GM10248 (cell line): ENCODE data around the gene EPC1.
"Not testable (repeated sequence)": the region's sequence is repeated elsewhere in the genome, so short reads cannot be mapped to it uniquely, and the experiment has no call there.

Source experiments
- CTCF ChIA-PET: fragments of 300-600 bp; sonication (Branson Sonifier 250); formaldehyde crosslinking; extraction: SDS; loops from one replicate; lab custom pipeline; 2021; ENCODE audit warnings: antibody characterized with exemption; lab: Yijun Ruan, JAX
- POLR2A ChIA-PET: fragments of 350-650 bp; sonication (Branson Sonifier 250); formaldehyde crosslinking; extraction: SDS; loops from one replicate; lab custom pipeline; 2020; ENCODE audit warnings: antibody characterized with exemption; lab: Yijun Ruan, JAX
- DNase-seq: peaks from one replicate; pipeline ENCODE4 v3.0.0; 2012; ENCODE audit errors: extremely low spot score
- CTCF ChIP-seq: IDR thresholded peaks from 2 replicates; pipeline ENCODE4 v1.5.1; 2012; ENCODE audit warnings: mild to moderate bottlenecking, low read depth; ENCODE audit errors: extremely low read depth, missing control alignments, control extremely low read depth

EPC1 gene

GRCh38 chr10:32253821-32254220 is 93.1 kb downstream of the EPC1 start:
- no peak for DNase-seq
- POLR2A ChIA-PET: no interaction called here
- CTCF ChIA-PET: interaction anchor here (0.8 to 4.9 kb wide), 7 partner anchors 9 to 124 kb away, joined by 3 to 51 read pairs (median 3); no protein-coding TSS in a partner anchor
- no peak for TF ChIP-seq CTCF

DNA sequence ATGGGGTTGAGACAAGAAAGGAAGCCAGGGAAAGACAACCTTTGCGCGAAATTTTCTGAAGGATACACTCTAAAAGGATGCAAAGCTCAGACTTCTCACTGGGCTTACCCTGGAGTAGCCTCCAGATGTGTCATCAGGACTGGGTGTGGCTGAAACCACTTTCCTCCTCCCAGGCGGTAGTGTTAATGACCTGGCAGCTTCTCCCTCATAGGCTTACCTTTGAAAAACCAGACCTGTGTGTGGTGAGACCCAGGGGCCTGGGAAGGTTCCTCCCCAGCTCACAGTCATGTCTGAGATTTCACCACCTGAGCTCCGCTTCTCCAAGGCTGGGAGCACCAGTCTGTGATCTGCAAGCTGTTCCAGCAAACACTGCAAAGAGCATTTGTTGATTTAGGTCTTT is 93.7 kb downstream of the EPC1 start:
- TF ChIP-seq CTCF: no peak
- CTCF ChIA-PET: interaction anchor here (0.7 to 1.4 kb wide), 4 partner anchors 17 to 102 kb away, joined by 3 read pairs; no protein-coding TSS in a partner anchor
- POLR2A ChIA-PET: no interaction called here
- DNase-seq: no peak

GRCh38 chr10:32250489-32250888 is 96.5 kb downstream of the EPC1 start:
- POLR2A ChIA-PET, DNase-seq: not testable (repeated sequence)
- CTCF ChIA-PET: interaction anchor here (1.1 to 2.4 kb wide), 6 partner anchors 14 to 122 kb away, joined by 3 to 11 read pairs (median 4); no protein-coding TSS in a partner anchor

DNA sequence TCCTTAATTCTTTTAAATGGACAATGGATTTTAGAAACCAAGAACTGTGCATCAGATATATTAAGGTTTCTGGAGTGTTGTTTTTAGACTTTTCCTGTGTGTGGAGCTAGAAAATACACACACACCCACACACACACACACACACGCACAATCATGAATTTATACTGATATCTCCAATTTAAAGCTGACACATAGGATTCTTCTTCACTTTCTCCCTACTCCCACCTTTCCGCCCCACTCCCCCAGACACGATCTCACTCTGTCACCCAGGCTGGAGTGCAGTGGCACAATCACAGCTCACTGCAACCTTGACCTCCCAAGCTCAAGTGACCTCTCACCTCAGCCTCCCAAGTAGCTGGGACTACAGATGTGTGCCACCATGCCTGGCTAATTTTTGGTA is 100.3 kb downstream of the EPC1 start:
- ChIA-PET CTCF (interaction anchor here (1.3 to 6.5 kb wide), 2 partner anchors 9 to 99 kb away, joined by 3 to 51 read pairs; no protein-coding TSS in a partner anchor), POLR2A (no interaction called here)
- no peak for DNase-seq
- no peak for TF ChIP-seq CTCF

DNA sequence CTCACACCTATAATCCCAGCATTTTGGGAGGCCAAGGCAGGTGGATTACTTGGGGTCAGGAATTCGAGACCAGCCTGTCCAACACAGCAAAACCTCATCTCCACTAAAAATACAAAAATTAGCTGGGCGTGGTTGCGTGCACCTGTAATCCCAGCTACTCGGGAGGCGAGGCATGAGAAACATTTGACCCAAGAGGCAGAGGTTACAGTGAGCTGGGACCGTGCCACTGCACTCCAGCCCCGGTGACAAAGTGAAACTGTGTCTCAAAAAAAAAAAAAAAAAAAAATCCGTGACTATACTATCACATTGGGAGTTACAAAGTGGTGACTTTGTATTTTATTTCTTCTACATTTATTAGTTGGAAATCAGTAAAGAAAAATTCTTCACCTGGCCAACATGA is 101.2 kb downstream of the EPC1 start:
- ChIA-PET CTCF (interaction anchor here (1.3 to 6.5 kb wide), 2 partner anchors 10 to 100 kb away, joined by 3 to 51 read pairs; no protein-coding TSS in a partner anchor), POLR2A (no interaction called here)

DNA sequence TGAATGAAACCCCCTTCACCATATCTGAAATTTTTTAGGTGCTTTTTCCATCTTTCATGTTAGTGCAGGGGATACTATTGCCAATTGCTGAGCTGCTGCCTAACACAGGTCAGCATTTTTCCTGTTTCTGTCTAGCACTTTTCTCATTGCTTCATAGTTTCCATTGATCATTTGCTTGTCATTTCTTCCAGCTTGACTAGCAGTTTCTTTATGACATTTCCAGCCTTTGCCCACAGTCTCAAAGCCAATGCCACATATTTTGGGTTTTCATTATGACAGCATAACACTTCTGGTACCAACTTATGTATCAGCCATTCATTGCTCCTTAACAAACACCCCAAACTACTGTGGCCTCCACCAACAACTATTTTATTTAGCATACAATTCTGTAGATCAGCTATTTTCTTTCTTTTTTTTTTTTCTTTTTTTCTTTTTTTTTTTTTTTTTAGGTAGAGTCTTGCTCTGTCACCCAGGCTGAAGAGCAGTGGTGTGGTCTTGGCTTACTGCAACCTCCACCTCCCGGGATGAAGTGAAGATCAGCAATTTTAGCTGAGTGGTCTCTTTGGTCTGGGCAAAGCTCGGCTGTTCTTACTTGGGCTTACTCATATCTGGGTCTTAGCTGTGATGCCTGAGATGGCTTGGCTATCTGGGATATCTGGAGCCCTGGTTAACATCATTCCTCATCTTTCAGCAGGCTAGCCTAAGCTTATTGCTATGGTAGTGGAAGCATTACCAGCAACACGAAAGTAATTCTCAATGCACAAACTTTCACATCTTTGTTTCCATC is 102.3 kb downstream of the EPC1 start:
- ChIA-PET POLR2A (no interaction called here), CTCF (interaction anchor here (6.5 kb wide), 1 partner anchor 11 kb away, joined by 51 read pairs; no protein-coding TSS in a partner anchor)
- no peak for TF ChIP-seq CTCF
- peak; percentile 36 for DNase-seq

More for the DNA sequence above, 101.2 kb downstream of the EPC1 start:
- no peak for TF ChIP-seq CTCF
- DNase-seq: no peak

DNA sequence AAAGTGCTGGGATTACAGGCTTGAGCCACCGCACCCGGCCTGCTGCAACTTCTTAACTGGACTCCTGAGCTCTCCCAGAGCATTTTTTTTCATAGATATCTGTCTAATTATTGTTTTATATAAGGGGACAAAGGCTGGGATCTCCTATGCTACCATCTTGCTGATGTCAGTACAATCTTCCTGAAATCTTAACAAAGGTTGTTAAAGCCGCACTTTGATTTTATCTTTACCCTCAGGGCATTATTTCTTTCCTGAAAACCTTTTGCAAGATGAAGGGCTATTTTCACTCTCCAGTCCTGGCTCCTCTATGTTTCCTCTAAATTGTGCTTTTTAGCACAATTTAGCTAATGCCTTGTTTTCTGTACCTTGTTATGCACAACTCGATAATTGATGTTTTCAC is 102.9 kb downstream of the EPC1 start:
- TF ChIP-seq CTCF: no peak
- no peak for DNase-seq
- POLR2A ChIA-PET: no interaction called here
- CTCF ChIA-PET: interaction anchor here (1.4 to 6.5 kb wide), 2 partner anchors 12 to 102 kb away, joined by 3 to 51 read pairs; no protein-coding TSS in a partner anchor
